LHCN-M2 (cell line): ENCODE data around the gene QPCT. TPM values are rescaled to one million over a fixed set of nuclear protein-coding genes. Genes with fewer than 3 reads are reported as not detected.
"Not testable (repeated sequence)": the region's sequence is repeated elsewhere in the genome, so short reads cannot be mapped to it uniquely, and the experiment has no call there.

ENCODE experiments used
- DNase-seq: peaks from one replicate; pipeline ENCODE4 v3.0.0-alpha.2; 2012; ENCODE audit warnings: low read depth
- total RNA-seq: library from RNA; depleted of rRNA; stranded (reverse); fragments of >200 nt; gene quantifications from 2 replicates; pipeline ENCODE4 v1.2.3, GENCODE V29; 2014

The QPCT gene
- total RNA-seq, 1 experiment from 2014 or later: 0.57 TPM

- DNase-seq: peak; percentile 78
These were observed 45.7 kb downstream of the QPCT start for GRCh38 chr2:37389989-37390765.

- DNase-seq: no peak
These were observed 46.3 kb downstream of the QPCT start for GRCh38 chr2:37390777-37391176.

DNA sequence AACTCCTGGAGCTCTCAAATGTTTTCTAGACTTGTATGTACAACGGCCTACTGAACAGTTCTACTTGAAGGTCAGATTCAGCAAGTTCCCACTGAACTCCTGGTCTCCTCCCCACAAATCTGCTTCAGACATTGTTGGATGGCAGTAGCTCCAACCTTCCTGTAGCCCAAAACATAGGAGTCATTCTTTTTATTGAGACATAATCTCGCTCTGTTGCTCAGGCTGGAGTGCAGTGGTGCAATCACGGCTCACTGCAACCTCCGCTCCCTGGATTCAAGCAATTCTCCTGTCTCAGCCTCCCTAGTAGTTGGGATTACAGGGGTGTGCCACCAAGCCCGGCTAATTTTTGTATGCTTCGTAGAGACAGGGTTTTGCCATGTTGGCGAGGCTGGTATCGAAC lies 47.3 kb downstream of the QPCT start:
- DNase-seq: no peak

GRCh38 chr2:37392428-37392827 lies 48.0 kb downstream of the QPCT start:
- no peak for DNase-seq

DNA sequence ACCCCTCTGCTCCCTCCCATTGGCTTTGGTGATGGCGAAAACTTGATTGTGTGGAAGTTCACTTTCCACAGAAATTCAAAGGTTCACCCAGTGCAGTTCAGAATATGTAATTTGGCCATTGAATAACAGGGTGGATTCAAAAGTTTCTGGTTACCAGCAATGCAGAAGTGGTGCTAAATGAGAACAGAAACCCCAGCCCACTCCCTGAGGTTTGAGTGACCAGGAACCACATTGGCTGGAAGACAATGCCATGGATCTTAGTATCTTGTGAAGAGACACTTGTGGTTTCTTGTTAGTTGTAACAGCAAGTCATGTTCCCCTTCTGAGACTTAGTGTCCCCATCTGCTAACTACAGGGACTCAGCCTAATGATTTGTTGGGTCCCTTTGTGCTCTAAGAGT lies 49.8 kb downstream of the QPCT start:
- DNase-seq: no peak

GRCh38 chr2:37394796-37395555 lies 50.5 kb downstream of the QPCT start:
- no peak for DNase-seq

DNA sequence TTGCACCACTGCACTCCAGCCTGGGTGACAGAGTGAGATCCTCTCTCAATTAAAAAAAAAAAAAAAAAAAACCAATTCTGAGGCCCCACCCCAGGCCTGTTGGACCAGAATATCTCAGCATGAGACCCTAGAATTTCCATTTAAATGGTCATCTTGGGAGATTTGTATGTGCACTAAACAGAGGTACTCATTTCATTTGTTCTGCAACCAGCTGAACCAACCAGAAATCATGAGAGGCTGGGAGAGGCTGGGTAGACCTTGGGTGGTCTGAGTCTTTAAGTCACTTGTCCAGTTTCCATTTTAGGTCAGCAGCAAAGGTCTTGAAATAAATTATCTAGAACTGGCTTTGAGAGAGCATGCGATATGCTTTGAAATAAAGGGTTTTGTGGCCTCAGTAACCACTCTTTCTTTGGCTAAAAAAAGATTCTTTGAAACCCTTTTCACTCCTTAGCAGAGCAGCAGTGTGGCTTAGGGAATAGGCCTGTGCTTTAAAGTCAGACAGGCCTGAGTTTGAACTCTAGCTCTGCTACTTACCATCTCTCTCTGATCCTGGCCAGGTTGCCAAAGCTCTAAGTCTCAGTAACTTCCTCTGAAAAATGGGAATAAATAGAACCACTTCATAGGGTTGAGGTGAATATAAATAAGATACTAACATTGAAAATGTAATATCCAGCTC lies 52.6 kb downstream of the QPCT start:
- no peak for DNase-seq

GRCh38 chr2:37398990-37399389 lies 54.6 kb downstream of the QPCT start:
- DNase-seq: no peak

DNA sequence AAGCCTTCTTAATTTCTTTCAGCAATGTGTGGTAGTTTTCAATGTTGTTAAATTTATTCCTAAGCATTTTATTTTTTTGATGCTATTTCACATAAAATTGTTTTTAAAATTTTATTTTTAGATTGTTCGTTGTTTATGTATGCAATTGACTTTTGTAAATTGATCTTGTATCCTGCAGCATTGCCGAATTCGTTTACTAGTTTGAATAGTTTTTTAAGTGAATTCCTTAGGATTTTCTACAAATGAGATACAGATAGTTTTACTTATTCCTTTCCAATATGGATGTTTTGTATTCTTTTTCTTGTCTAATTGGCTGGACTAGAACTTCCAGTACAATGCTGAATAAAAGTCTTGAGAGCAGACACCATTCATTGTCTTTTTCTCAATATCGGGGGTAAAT lies 55.6 kb downstream of the QPCT start:
- no peak for DNase-seq

DNA sequence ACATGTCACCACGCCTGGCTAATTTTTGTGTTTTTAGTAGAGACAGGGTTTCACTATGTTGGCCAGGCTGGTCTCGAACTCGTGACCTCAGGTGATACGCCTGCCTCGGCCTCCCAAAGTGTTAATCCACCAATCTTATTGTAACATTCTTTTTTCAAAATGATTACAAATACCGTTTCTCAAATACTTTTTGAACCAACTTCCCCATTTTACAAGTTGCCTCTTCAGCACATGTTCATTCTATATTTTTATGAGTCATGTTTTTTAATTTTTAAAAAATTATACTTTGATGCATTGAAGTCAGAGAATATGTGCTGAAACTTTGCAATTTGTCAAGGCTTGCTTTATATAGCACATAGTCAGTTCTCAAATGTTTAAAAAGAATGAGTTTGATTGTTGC lies 58.2 kb downstream of the QPCT start:
- no peak for DNase-seq

- DNase-seq: no peak
These were observed 61.4 kb downstream of the QPCT start for GRCh38 chr2:37405781-37406180.

- DNase-seq: peak; percentile 24
These were observed 67.8 kb downstream of the QPCT start for GRCh38 chr2:37412231-37412630.

GRCh38 chr2:37413911-37414469 lies 69.6 kb downstream of the QPCT start:
- not testable (repeated sequence) for DNase-seq

GRCh38 chr2:37414470-37414949 lies 70.1 kb downstream of the QPCT start:
- peak; percentile 86 for DNase-seq

DNA sequence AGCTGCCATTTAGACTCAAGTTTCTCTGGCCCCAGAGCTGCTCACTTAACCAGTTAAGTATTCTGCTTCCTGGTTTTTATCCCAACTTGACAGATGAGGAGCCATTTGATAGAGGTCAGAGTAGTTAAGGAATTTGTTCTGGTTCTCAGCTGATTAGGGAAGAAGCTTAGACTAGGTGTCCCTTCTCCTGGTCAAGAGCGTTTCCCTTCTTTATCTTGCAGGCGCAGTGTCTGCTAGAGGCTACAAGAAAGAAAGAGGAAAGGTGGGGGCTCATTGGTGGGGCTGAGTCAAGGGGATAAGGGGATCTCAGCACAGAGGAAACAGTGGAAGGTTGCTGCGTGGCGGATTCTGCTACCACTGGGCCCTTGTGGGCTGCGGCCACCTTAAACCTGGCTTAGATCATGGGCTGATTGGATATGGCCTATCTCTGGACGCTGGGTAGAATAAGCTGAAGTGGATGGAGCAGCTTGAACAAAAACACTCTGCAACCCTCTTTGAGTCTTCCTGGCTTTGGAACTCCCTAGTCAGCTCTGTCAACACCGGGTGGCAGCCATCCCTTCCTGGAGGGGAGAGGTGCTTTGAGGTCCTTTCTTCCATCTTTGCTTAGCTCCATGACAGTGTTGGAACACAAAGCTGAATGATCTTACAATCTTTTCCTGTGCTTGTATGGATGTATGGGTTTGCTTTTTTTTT lies 70.8 kb downstream of the QPCT start:
- peak; percentile 75 for DNase-seq

DNA sequence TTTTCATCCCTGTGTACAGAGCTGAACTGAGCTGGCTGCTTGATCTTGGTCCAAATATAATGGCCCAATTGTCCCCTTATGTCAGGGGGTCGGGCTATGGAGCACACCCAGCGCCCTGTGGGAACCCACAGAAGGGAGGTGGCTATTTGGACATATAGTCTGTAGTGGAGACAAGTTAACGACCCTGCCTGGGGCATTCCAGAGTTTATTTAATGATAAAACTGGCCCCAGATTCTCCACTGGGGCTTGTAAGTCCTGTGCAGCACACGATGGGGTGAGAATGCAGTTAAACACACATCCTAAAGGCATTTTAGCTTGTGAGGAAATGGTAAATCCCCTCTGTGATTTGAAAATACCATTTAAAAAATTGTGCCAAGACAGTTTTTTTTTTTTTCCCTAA lies 72.9 kb downstream of the QPCT start:
- DNase-seq: peak; percentile 23

GRCh38 chr2:37418956-37419355 lies 74.5 kb downstream of the QPCT start:
- DNase-seq: no peak

GRCh38 chr2:37421686-37422085 lies 77.3 kb downstream of the QPCT start:
- DNase-seq: no peak

DNA sequence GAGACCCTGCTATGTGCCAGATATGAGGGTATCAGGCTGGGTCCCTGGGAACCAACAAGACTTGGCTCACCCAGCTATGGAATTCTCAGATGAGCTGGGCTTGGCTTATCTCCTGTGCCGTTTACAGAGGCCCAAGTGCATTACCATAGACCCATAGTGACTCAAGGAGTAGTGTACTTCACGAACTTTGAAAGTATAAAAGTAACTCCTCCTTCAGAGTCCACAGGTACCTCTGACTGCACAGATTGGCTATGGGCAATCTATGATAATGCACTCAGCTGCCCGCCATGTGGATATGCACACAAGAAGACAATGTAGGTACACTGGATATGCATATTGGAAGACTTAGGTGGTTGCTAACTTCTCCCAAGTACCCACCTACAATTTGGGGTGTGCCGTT lies 78.4 kb downstream of the QPCT start:
- no peak for DNase-seq
